CD8-positive, alpha-beta memory T cell (primary cell): ENCODE data around the gene HOTAIR. TPM values are rescaled to one million over a fixed set of nuclear protein-coding genes. Genes with fewer than 3 reads are reported as not detected.

Experiments
- CTCF ChIA-PET: fragments of 350-600 bp; sonication (Branson Sonifier 250); formaldehyde crosslinking; loops from one replicate; lab custom pipeline; 2021; ENCODE audit warnings: antibody characterized with exemption; lab: Charles Lee
- POLR2A ChIA-PET: fragments of 350-600 bp; sonication (Branson Sonifier 250); formaldehyde crosslinking; loops from one replicate; lab custom pipeline; 2021; ENCODE audit warnings: antibody characterized with exemption; lab: Charles Lee
- DNase-seq, 5 donors: peaks; one replicate each; pipeline versions ENCODE4 v3.0.0 to v3.0.0-alpha.2; 2020 to 2022; ENCODE audit warnings: mixed read lengths in 1 of 5
- H3K27ac ChIP-seq: one replicate; pipeline ENCODE4 v1.7.0; 2013; ENCODE audit warnings: low read depth, mild to moderate bottlenecking, low read length, moderate library complexity
- H3K27me3 ChIP-seq: 2 replicates; pipeline ENCODE4 v1.7.0; 2013; ENCODE audit warnings: low read length, mild to moderate bottlenecking; ENCODE audit not compliant: insufficient read depth, poor library complexity, severe bottlenecking
- H3K36me3 ChIP-seq: 2 replicates; pipeline ENCODE4 v1.7.0; 2013; ENCODE audit warnings: mild to moderate bottlenecking, low read length, moderate library complexity; ENCODE audit not compliant: insufficient read depth
- H3K4me1 ChIP-seq: 2 replicates; pipeline ENCODE4 v1.7.0; 2013; ENCODE audit warnings: mild to moderate bottlenecking, low read length, moderate library complexity; ENCODE audit not compliant: insufficient read depth
- H3K4me3 ChIP-seq: 2 replicates; pipeline ENCODE4 v1.7.0; 2013; ENCODE audit warnings: mild to moderate bottlenecking, low read length
- H3K9me3 ChIP-seq: 2 replicates; pipeline ENCODE4 v1.7.0; 2013; ENCODE audit warnings: mild to moderate bottlenecking, low read length
- H3K27ac Mint-ChIP-seq, 8 donors: one replicate each; pipeline ENCODE4 v1.8.0; 2020 to 2021; ENCODE audit warnings: mixed read lengths in 8 of 8, mild to moderate bottlenecking in 6 of 8, inconsistent platforms in 3 of 8, moderate library complexity in 3 of 8
- H3K27me3 Mint-ChIP-seq, 2 donors: one replicate each; pipeline ENCODE4 v1.8.0; 2020 to 2021; ENCODE audit warnings: mixed read lengths in 2 of 2, mild to moderate bottlenecking in 1 of 2, moderate library complexity in 1 of 2
- H3K36me3 Mint-ChIP-seq, 3 donors: one replicate each; pipeline ENCODE4 v1.8.0; 2020 to 2021; ENCODE audit warnings: mixed read lengths in 3 of 3, inconsistent platforms in 1 of 3, mild to moderate bottlenecking in 1 of 3
- H3K4me1 Mint-ChIP-seq, 3 donors: one replicate each; pipeline ENCODE4 v1.8.0; 2020 to 2021; ENCODE audit warnings: mixed read lengths in 3 of 3, inconsistent platforms in 1 of 3, mild to moderate bottlenecking in 1 of 3
- H3K4me3 Mint-ChIP-seq, 7 donors: one replicate each; pipeline ENCODE4 v1.8.0; 2020 to 2021; ENCODE audit warnings: mixed read lengths in 7 of 7, mild to moderate bottlenecking in 6 of 7, moderate library complexity in 4 of 7, inconsistent platforms in 2 of 7
- H3K9me3 Mint-ChIP-seq, 5 donors: one replicate each; pipeline ENCODE4 v1.8.0; 2020 to 2022; ENCODE audit warnings: mixed read lengths in 5 of 5, mild to moderate bottlenecking in 3 of 5, moderate library complexity in 2 of 5, inconsistent platforms in 1 of 5
- polyA plus RNA-seq: library from polyadenylated mRNA; unstranded; fragments of 300-500 nt; fragmentation: Illumina TruSeq; gene quantifications from one replicate; pipeline ENCODE4 v1.2.3, GENCODE V29; 2021
- total RNA-seq, 2 experiments: library from RNA; stranded (reverse); gene quantifications; one replicate each; pipeline ENCODE4 v1.2.3, GENCODE V29; 2021

The HOTAIR gene
- total and polyA plus RNA-seq, 3 experiments from 2014 or later, result not detected

GRCh38 chr12:53992377-53992889, 17.7 kb upstream of the HOTAIR start:
- peaks cover 0 to 7% (median 2%) of the 10 kb centered on the region in 5 donors for H3K9me3 Mint-ChIP-seq
- H3K4me1 ChIP-seq, result peaks cover 42% of the 10 kb centered on the region
- peak overlapping the region in 2 of 7 donors; percentile 8 to 51 for H3K4me3 Mint-ChIP-seq
- H3K27ac Mint-ChIP-seq, result no peak overlapping the region
- no peaks in the 10 kb centered on the region for H3K36me3 Mint-ChIP-seq
- no peak overlapping the region for H3K4me3 ChIP-seq
- peaks cover 38 to 60% (median 40%) of the 10 kb centered on the region in 3 donors for H3K4me1 Mint-ChIP-seq
- ChIA-PET CTCF (interaction anchor here (1.0 to 1.5 kb wide), 4 partner anchors 13 to 197 kb away, joined by 3 to 7 read pairs (median 4); partner anchors contain the start of genes HOXC8 and SMUG1), POLR2A (no interaction called here)
- no peak for DNase-seq
- no peak overlapping the region for H3K27ac ChIP-seq
- no peaks in the 10 kb centered on the region for H3K36me3 ChIP-seq
- H3K9me3 ChIP-seq, result no peaks in the 10 kb centered on the region
- peaks cover 92 to 96% of the 10 kb centered on the region in 2 donors for H3K27me3 Mint-ChIP-seq
- H3K27me3 ChIP-seq, result peaks cover 100% of the 10 kb centered on the region

- Mint-ChIP-seq H3K36me3 (no peaks in the 10 kb centered on the region), H3K4me1 (peaks cover 37 to 58% (median 48%) of the 10 kb centered on the region in 3 donors), H3K27me3 (peaks cover 92 to 99% of the 10 kb centered on the region in 2 donors), H3K9me3 (peaks cover 0 to 7% (median 2%) of the 10 kb centered on the region in 5 donors), H3K4me3 (no peak overlapping the region), H3K27ac (no peak overlapping the region)
- ChIA-PET CTCF (interaction anchor here (1.4 to 1.5 kb wide), 3 partner anchors 18 to 217 kb away, joined by 3 to 7 read pairs (median 3); partner anchors contain the start of genes HOXC8 and SMUG1), POLR2A (no interaction called here)
- no peaks in the 10 kb centered on the region for H3K9me3 ChIP-seq
- H3K4me1 ChIP-seq, result peaks cover 33% of the 10 kb centered on the region
- H3K27ac ChIP-seq, result no peak overlapping the region
- DNase-seq, result no peak
- no peak overlapping the region for H3K4me3 ChIP-seq
- peaks cover 99% of the 10 kb centered on the region for H3K27me3 ChIP-seq
- no peaks in the 10 kb centered on the region for H3K36me3 ChIP-seq
Observed at GRCh38 chr12:53991077-53991460, 16.3 kb upstream of the HOTAIR start.

- Mint-ChIP-seq H3K9me3 (peaks cover 0 to 7% (median 2%) of the 10 kb centered on the region in 5 donors), H3K36me3 (no peaks in the 10 kb centered on the region), H3K27ac (peak overlapping the region in 1 of 8 donors; percentile 10), H3K4me1 (peaks cover 36 to 56% (median 50%) of the 10 kb centered on the region in 3 donors), H3K27me3 (peaks cover 91 to 98% of the 10 kb centered on the region in 2 donors), H3K4me3 (peak overlapping the region in 2 of 7 donors; percentile 77 to 78)
- Histone ChIP-seq H3K27me3 (peaks cover 99% of the 10 kb centered on the region), H3K4me3 (no peak overlapping the region), H3K36me3 (no peaks in the 10 kb centered on the region), H3K9me3 (no peaks in the 10 kb centered on the region), H3K4me1 (peaks cover 33% of the 10 kb centered on the region), H3K27ac (no peak overlapping the region)
- DNase-seq, result no peak
- CTCF ChIA-PET, result interaction anchor here (1.4 to 1.5 kb wide), 2 partner anchors 199 to 218 kb away, joined by 3 read pairs; partner anchors contain the start of gene SMUG1
- POLR2A ChIA-PET, result interaction anchor here (0.7 kb wide), 1 partner anchor 10 kb away, joined by 3 read pairs; no protein-coding TSS in a partner anchor
Observed at GRCh38 chr12:53990311-53991076, 15.7 kb upstream of the HOTAIR start.

- H3K4me1 ChIP-seq, result peaks cover 29% of the 10 kb centered on the region
- H3K9me3 ChIP-seq, result no peaks in the 10 kb centered on the region
- no peak for DNase-seq
Observed at GRCh38 chr12:53989227-53990113, 14.7 kb upstream of the HOTAIR start.

GRCh38 chr12:53988541-53989226, 13.9 kb upstream of the HOTAIR start:
- peak overlapping the region in 1 of 8 donors; percentile 80 for H3K27ac Mint-ChIP-seq
- POLR2A ChIA-PET, result no interaction called here
- H3K36me3 Mint-ChIP-seq, result no peaks in the 10 kb centered on the region
- peak overlapping the region in 6 of 7 donors; percentile 42 to 78 (median 71) for H3K4me3 Mint-ChIP-seq
- no peak overlapping the region for H3K4me3 ChIP-seq
- no peak overlapping the region for H3K27ac ChIP-seq
- H3K27me3 Mint-ChIP-seq, result peaks cover 90 to 94% of the 10 kb centered on the region in 2 donors
- H3K9me3 ChIP-seq, result no peaks in the 10 kb centered on the region
- peaks cover 26% of the 10 kb centered on the region for H3K4me1 ChIP-seq
- peaks cover 0 to 4% (median 3%) of the 10 kb centered on the region in 5 donors for H3K9me3 Mint-ChIP-seq
- H3K27me3 ChIP-seq, result peaks cover 95% of the 10 kb centered on the region
- H3K4me1 Mint-ChIP-seq, result peaks cover 39 to 51% (median 39%) of the 10 kb centered on the region in 3 donors
- CTCF ChIA-PET, result interaction anchor here (0.7 to 2.0 kb wide), 6 partner anchors 12 to 370 kb away, joined by 3 to 8 read pairs (median 4); partner anchors contain the start of gene HOXC9
- no peaks in the 10 kb centered on the region for H3K36me3 ChIP-seq
- DNase-seq, result no peak

More at GRCh38 chr12:53989227-53990113, 14.7 kb upstream of the HOTAIR start:
- Mint-ChIP-seq H3K36me3 (no peaks in the 10 kb centered on the region), H3K4me3 (peak overlapping the region; percentile 37 to 78 (median 66)), H3K9me3 (peaks cover 0 to 7% (median 3%) of the 10 kb centered on the region in 5 donors), H3K27me3 (peaks cover 93 to 97% of the 10 kb centered on the region in 2 donors), H3K27ac (peak overlapping the region in 3 of 8 donors; percentile 4 to 80 (median 56)), H3K4me1 (peaks cover 37 to 54% (median 46%) of the 10 kb centered on the region in 3 donors)
- POLR2A ChIA-PET, result interaction anchor here (0.7 kb wide), 1 partner anchor 9 kb away, joined by 3 read pairs; no protein-coding TSS in a partner anchor
- Histone ChIP-seq H3K4me3 (peak overlapping the region; percentile 4), H3K36me3 (no peaks in the 10 kb centered on the region), H3K27ac (no peak overlapping the region), H3K27me3 (peaks cover 96% of the 10 kb centered on the region)
- CTCF ChIA-PET, result interaction anchor here (2.0 kb wide), 1 partner anchor 218 kb away, joined by 8 read pairs; no protein-coding TSS in a partner anchor

GRCh38 chr12:53987787-53988230, 13.1 kb upstream of the HOTAIR start:
- no peaks in the 10 kb centered on the region for H3K36me3 Mint-ChIP-seq
- peaks cover 90 to 94% of the 10 kb centered on the region in 2 donors for H3K27me3 Mint-ChIP-seq
- H3K9me3 ChIP-seq, result no peaks in the 10 kb centered on the region
- peaks cover 0 to 9% (median 0%) of the 10 kb centered on the region in 5 donors for H3K9me3 Mint-ChIP-seq
- no peak for DNase-seq
- peaks cover 36 to 51% (median 37%) of the 10 kb centered on the region in 3 donors for H3K4me1 Mint-ChIP-seq
- H3K27ac ChIP-seq, result no peak overlapping the region
- ChIA-PET POLR2A (no interaction called here), CTCF (interaction anchor here (1.1 to 2.0 kb wide), 6 partner anchors 9 to 371 kb away, joined by 3 to 8 read pairs (median 5); partner anchors contain the start of gene HOXC9)
- H3K4me3 ChIP-seq, result no peak overlapping the region
- peaks cover 26% of the 10 kb centered on the region for H3K4me1 ChIP-seq
- no peak overlapping the region for H3K4me3 Mint-ChIP-seq
- no peaks in the 10 kb centered on the region for H3K36me3 ChIP-seq
- peaks cover 95% of the 10 kb centered on the region for H3K27me3 ChIP-seq
- H3K27ac Mint-ChIP-seq, result peak overlapping the region in 1 of 8 donors; percentile 1
